Measurements from ENCODE around the gene FIGLA.

GRCh38 chr2:70757360-70757759 is 33.1 kb downstream of the FIGLA start:
- TF ChIP-seq CTCF (IDR thresholded peaks at IDR 0.05) (no peak), POLR2A (IDR thresholded peaks at IDR 0.05) (no peak)

All from testis (tissue), 2 donors.